Activated naive CD8-positive, alpha-beta T cell treated with anti-CD3 and anti-CD28 coated beads, Interleukin-2, amount 50 U/mL, for 16 hours (primary cell): ENCODE results near the gene NRIP3.

ENCODE experiments used
- DNase-seq: peaks from one replicate; pipeline ENCODE4 v3.0.0-alpha.2; 2020; ENCODE audit warnings: low read depth, low spot score

NRIP3 gene

GRCh38 chr11:8932564-8933180, 71.1 kb downstream of the NRIP3 start, which contains the start of gene C11orf16:
TSS of gene C11orf16 (minus strand) at chr11:8932947. CDS start at chr11:8932308, 639 bp downstream.
- DNase-seq = no peak
